A549 (cell line): Measurements from ENCODE around the gene IL11RA. TPM values are rescaled to one million over a fixed set of nuclear protein-coding genes. Genes with fewer than 3 reads are reported as not detected.
A peak's percentile ranks its signal among the peaks of the same experiment; 100 is the strongest.

Experiments used
- ATAC-seq, 2 experiments: fragments of 200-7000 bp in 1 of 2; fragments of >200 bp in 1 of 2; cut with Nextera tagmentation in 1 of 2; cut with Tn5 transposase in 1 of 2; 3 replicates each; pipeline versions ENCODE4 v1.8.0 to v1.9.1; 2018 to 2020; ENCODE audit warnings: mild to moderate bottlenecking in 1 of 2, moderate library complexity in 1 of 2
- CTCF ChIA-PET: fragments of 300-600 bp; sonication (Branson Sonifier 250); formaldehyde crosslinking; extraction: SDS; loops from one replicate; lab custom pipeline; 2021; ENCODE audit warnings: antibody characterized with exemption, inconsistent platforms; lab: Yijun Ruan, JAX
- POLR2A ChIA-PET: fragments of 350-600 bp; formaldehyde crosslinking; extraction: SDS; loops from one replicate; lab custom pipeline; 2021; ENCODE audit warnings: antibody characterized with exemption, inconsistent platforms; lab: Yijun Ruan, JAX
- DNase-seq, 2 experiments: peaks; one replicate each; pipeline versions ENCODE4 v3.0.0 to v3.0.0-alpha.2; 2011 to 2016; ENCODE audit warnings: low read depth in 1 of 2, low spot score in 1 of 2
- FAIRE-seq: peaks from 2 replicates; lab custom pipeline; 2011; peaks lifted over from hg19 to GRCh38; lab: Jason Lieb, UNC
- H3K27ac ChIP-seq, 2 experiments: fragments of >200 bp; sonication (Bioruptor Twin); formaldehyde crosslinking; 3 replicates each; pipeline ENCODE4 v1.5.1; 2016 to 2017
- H3K4me1 ChIP-seq: fragments of >200 bp; sonication (Bioruptor Twin); formaldehyde crosslinking; 3 replicates; pipeline ENCODE4 v1.6.1; 2016
- H3K4me2 ChIP-seq: fragments of >200 bp; sonication (Bioruptor Twin); formaldehyde crosslinking; 3 replicates; pipeline ENCODE4 v1.6.1; 2016
- H3K4me3 ChIP-seq: fragments of >200 bp; sonication (Bioruptor Twin); formaldehyde crosslinking; 3 replicates; pipeline ENCODE4 v1.5.1; 2016
- H3K9me3 ChIP-seq: fragments of >200 bp; sonication (Bioruptor Twin); formaldehyde crosslinking; 3 replicates; pipeline ENCODE4 v1.6.1; 2016
- CBX8 ChIP-seq: fragments of 200-600 bp; sonication (generic); IDR thresholded peaks from 2 replicates; pipeline ENCODE4 v1.6.1; 2016
- CHD4 ChIP-seq: fragments of 200-600 bp; sonication (generic); IDR thresholded peaks from 2 replicates; pipeline ENCODE4 v1.6.1; 2016; ENCODE audit warnings: antibody characterized with exemption, mild to moderate bottlenecking, borderline replicate concordance
- CTCF ChIP-seq: fragments of >200 bp; sonication (Bioruptor Twin); formaldehyde crosslinking; IDR thresholded peaks from 3 replicates; pipeline ENCODE4 v1.5.1; 2016
- FOSL2 ChIP-seq, 2 experiments: fragments of 450-650 bp in 1 of 2; fragments of >200 bp in 1 of 2; sonication (Bioruptor Twin) in 1 of 2; formaldehyde crosslinking; IDR thresholded peaks; 2 replicates each; pipeline versions ENCODE4 v1.5.0 to v1.6.1; 2016 to 2020; ENCODE audit warnings: mild to moderate bottlenecking in 1 of 2, moderate library complexity in 1 of 2
- HOXB5 ChIP-seq: fragments of 250-450 bp; sonication (Bioruptor Pico); IDR thresholded peaks from 2 replicates; pipeline ENCODE4 v1.5.0; 2020; ENCODE audit warnings: mild to moderate bottlenecking, moderate library complexity
- JUN ChIP-seq, 2 experiments: fragments of >200 bp; sonication (Bioruptor Twin); formaldehyde crosslinking; IDR thresholded peaks; 2 replicates in 1 of 2; 3 replicates in 1 of 2; pipeline ENCODE4 v1.6.1; 2016 to 2017
- NR3C1 ChIP-seq: fragments of >200 bp; sonication (Bioruptor Twin); formaldehyde crosslinking; IDR thresholded peaks from 3 replicates; pipeline ENCODE4 v1.6.1; 2017
- PBX3 ChIP-seq: IDR thresholded peaks from 2 replicates; pipeline ENCODE4 v1.6.1; 2012
- POLR2A ChIP-seq: IDR thresholded peaks from 2 replicates; pipeline ENCODE4 v1.6.1; 2012; ENCODE audit warnings: mild to moderate bottlenecking, low read length
- RAD21 ChIP-seq, 2 experiments: fragments of >200 bp in 1 of 2; sonication (Bioruptor Twin) in 1 of 2; formaldehyde crosslinking in 1 of 2; IDR thresholded peaks in 1 of 2; conservative IDR thresholded peaks in 1 of 2; 2 replicates in 1 of 2; 3 replicates in 1 of 2; pipeline ENCODE4 v1.6.1; 2012 to 2018; ENCODE audit warnings: inconsistent platforms in 1 of 2
- SMC3 ChIP-seq: fragments of >200 bp; sonication (Bioruptor Twin); formaldehyde crosslinking; IDR thresholded peaks from 3 replicates; pipeline ENCODE4 v1.6.1; 2018; ENCODE audit warnings: inconsistent platforms
- TP53 ChIP-seq: fragments of 250-450 bp; sonication (Bioruptor Pico); IDR thresholded peaks from 2 replicates; pipeline ENCODE4 v1.5.0; 2021; ENCODE audit warnings: mild to moderate bottlenecking, moderate library complexity
- ZSCAN20 ChIP-seq: fragments of 250-450 bp; sonication (Bioruptor Pico); IDR thresholded peaks from 2 replicates; pipeline ENCODE4 v1.8.0; 2022; ENCODE audit warnings: mild to moderate bottlenecking, moderate library complexity
- WGBS: methylation state at CpG from one replicate; pipeline ENCODE4 v1.1.6; 2017; ENCODE audit errors: missing lambda C conversion rate; 5-methylcytosine and 5-hydroxymethylcytosine counted together
- polyA minus RNA-seq: library from RNA; depleted of rRNA, polyadenylated mRNA; stranded (reverse); fragments of >200 nt; gene quantifications from 2 replicates; pipeline ENCODE4 v1.2.3, GENCODE V29; 2011; rRNA and poly(A)+ RNA removed
- polyA plus RNA-seq, 4 experiments: library from polyadenylated mRNA; depleted of rRNA in 3 of 4; stranded (reverse); fragments of >200 nt; fragmentation: RNase III in 1 of 4; extraction: RNeasy Plus Mini Kit Qiagen cat#74134 plus additional on column Dnase treatment in 1 of 4; gene quantifications; 2 replicates in 3 of 4; 3 replicates in 1 of 4; pipeline ENCODE4 v1.2.3, GENCODE V29; 2011 to 2017
- TF ChIP-seq, protein P1 (sequence below): IDR thresholded peaks from 2 replicates; pipeline ENCODE4 v1.6.1; 2012

IL11RA gene
- polyA plus RNA-seq (2011; rRNA removed) (5.6 and 8.1 TPM in 2 replicates), polyA plus RNA-seq (2017; fragmentation: RNase III; extraction: RNeasy Plus Mini Kit Qiagen cat#74134 plus additional on column Dnase treatment) (5.1 to 7.8 TPM (median 6.8 TPM) in 3 replicates), polyA minus RNA-seq (9.2 and 11.0 TPM in 2 replicates)
- 5.7 and 6.8 TPM in 2 replicates for polyA plus RNA-seq (2012; cell fraction: cytosol; rRNA removed)
- 54.1 and 57.5 TPM in 2 replicates for polyA plus RNA-seq (2012; cell fraction: nucleus; rRNA removed)

DNA sequence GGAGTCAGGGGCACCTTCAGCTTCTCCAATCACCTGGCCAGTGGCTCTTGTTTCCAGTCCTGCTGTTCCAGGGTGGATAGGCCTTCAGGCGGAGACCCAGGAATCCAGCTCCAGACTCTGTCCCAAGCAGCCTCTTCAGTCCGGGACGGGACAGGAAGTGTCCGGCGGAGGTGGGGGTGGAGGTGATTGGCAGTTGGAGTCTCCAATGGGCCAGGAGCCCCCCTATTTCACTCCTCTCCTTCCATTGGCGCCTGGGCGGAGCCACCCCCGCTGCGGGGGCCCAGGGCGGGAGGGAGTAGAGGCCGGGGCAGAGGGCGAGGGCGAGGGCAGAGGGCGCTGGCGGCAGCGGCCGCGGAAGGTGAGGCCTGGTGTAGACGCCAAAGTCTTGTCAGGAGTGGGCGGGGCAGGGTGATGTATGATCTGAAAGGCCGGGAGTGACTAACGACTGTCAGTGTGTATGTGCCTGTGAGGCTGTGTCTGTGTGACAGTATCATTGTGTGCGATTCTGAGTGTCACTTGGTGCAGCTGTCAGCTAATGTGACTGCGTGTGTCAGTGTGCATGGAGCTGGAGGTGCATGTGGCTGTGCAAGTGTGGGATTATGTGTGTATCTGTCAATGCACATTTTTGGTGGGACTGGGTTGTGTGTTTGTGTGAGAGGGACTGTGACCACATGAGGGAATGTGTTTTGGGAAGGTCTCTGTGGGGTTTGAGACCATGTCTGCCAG lies at the start of gene IL11RA:
Gene IL11RA (plus strand): TSS at position 310 of the 726 bp plus-strand sequence. CDS start 3,033 bp downstream, outside the sequence.
- Histone ChIP-seq H3K4me2 (peak within 1 kb of the TSS; percentile 76), H3K27ac (peak within 1 kb of the TSS; percentile 77 to 89), H3K4me1 (peaks cover 28% of the 10 kb centered on the region), H3K4me3 (peak within 1 kb of the TSS; percentile 37), H3K9me3 (no peaks in the 10 kb centered on the region)
- POLR2A ChIA-PET = interaction anchor here (1.0 to 2.1 kb wide), 3 partner anchors 10 to 15 kb away, joined by 3 to 8 read pairs (median 6); partner anchors contain the start of genes CCL27 and SIGMAR1
- 0% methylated on average over 15 of the region's 24 CpGs for WGBS
- DNase-seq (peak; percentile 89 to 91), ATAC-seq (peak; percentile 81 to 94), FAIRE-seq (no peak)
- TF ChIP-seq, protein P1, sequence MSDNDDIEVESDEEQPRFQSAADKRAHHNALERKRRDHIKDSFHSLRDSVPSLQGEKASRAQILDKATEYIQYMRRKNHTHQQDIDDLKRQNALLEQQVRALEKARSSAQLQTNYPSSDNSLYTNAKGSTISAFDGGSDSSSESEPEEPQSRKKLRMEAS = peak; percentile 54; the same call in 1 of the 2 replicates
- TF ChIP-seq ZSCAN20 (CRISPR knock-in tag) (no peak), TP53 (CRISPR knock-in tag) (no peak), CTCF (no peak), PBX3 (peak; percentile 92), JUN (IDR thresholded peaks at IDR 0.05) (peak in 1 of 2 experiments; percentile 54; a peak in 2 of 5 replicates), FOSL2 (IDR thresholded peaks at IDR 0.05) (no peak), FOSL2 (CRISPR knock-in tag; IDR thresholded peaks at IDR 0.05) (0 out of 2 replicates have a peak, but pooled peaks have one; percentile 24), CBX8 (no peak), HOXB5 (CRISPR knock-in tag) (peak; percentile 69; the same call in 1 of the 2 replicates), POLR2A (peak; percentile 55)
- CTCF ChIA-PET = interaction anchor here (0.6 to 22.6 kb wide), 6 partner anchors 9 to 610 kb away, joined by 3 to 288 read pairs (median 4); partner anchors contain the start of genes CCL27 and SIGMAR1

- no peaks in the 10 kb centered on the region for H3K9me3 ChIP-seq
- no peak overlapping the region for H3K4me3 ChIP-seq
- DNase-seq (peak; percentile 71 to 94), FAIRE-seq (peak; percentile 54), ATAC-seq (peak; percentile 82 to 96)
- ChIA-PET CTCF (interaction anchor here (0.5 to 17.0 kb wide), 73 partner anchors 10 to 790 kb away, joined by 3 to 429 read pairs (median 5); partner anchors contain the start of genes ARID3C, DCTN3, MYORG and SIGMAR1), POLR2A (interaction anchor here (0.7 kb wide), 2 partner anchors 13 to 215 kb away, joined by 3 to 4 read pairs; no protein-coding TSS in a partner anchor)
- 54% methylated on average over 4 of the region's 4 CpGs for WGBS
- peaks cover 5% of the 10 kb centered on the region; the same call in 1 of the 3 replicates for H3K4me1 ChIP-seq
- TF ChIP-seq CTCF = peak; percentile 95
- TF ChIP-seq CHD4 = no peak
- peak; percentile 88 to 96 for TF ChIP-seq RAD21 (conservative IDR thresholded peaks at IDR 0.05 in 1 of 2, IDR thresholded peaks at IDR 0.05 in 1 of 2)
- peak; percentile 72 for TF ChIP-seq SMC3
- TF ChIP-seq NR3C1 = no peak
- no peak overlapping the region for H3K27ac ChIP-seq
- H3K4me2 ChIP-seq = no peak overlapping the region
These were observed 48.3 kb upstream of the IL11RA start for GRCh38 chr9:34603610-34604231.
